HG02571 (cell line): Measurements from ENCODE around the gene BCL2L15.
"Not testable (repeated sequence)": the region's sequence is repeated elsewhere in the genome, so short reads cannot be mapped to it uniquely, and the experiment has no call there.

Experiments
- ATAC-seq: cut with Tn5 transposase; IDR thresholded peaks from one replicate; pipeline ENCODE4 v1.9.1; 2021; ENCODE audit warnings: mild to moderate bottlenecking, moderate library complexity; ENCODE audit not compliant: unreplicated experiment

The BCL2L15 gene

GRCh38 chr1:113872219-113872935, 15.0 kb downstream of the BCL2L15 start:
- peak; percentile 13 for ATAC-seq

DNA sequence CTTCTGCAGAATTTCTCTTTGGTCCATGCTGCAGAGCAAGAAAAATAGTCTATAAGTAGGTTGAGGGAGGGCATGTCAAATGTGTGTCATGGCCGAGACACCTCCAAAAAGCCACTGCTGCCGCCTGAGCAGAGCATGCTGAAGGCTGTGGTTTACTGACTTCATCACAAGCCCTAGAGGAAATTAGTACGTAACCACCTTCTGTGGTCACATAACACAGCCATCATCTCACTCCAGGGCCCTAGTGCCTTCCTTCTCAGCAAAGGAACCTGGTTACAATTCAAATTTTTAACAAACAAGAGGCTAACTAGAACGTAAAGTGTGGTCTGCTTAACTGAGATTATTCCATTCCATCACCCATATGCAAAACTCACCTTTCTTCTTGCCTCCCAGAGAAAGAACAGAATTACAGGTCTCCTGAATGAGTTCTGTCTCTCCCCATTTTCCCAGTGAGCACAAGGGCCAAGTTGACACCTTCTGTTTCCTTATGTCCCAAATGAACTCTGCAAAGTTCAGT, 15.7 kb downstream of the BCL2L15 start, which contains the start of gene PTPN22:
TSS of gene PTPN22 (minus strand) at position 116 of the 517 bp plus-strand sequence.
- peak; percentile 95 for ATAC-seq

GRCh38 chr1:113870778-113871177, 16.6 kb downstream of the BCL2L15 start:
- no peak for ATAC-seq

DNA sequence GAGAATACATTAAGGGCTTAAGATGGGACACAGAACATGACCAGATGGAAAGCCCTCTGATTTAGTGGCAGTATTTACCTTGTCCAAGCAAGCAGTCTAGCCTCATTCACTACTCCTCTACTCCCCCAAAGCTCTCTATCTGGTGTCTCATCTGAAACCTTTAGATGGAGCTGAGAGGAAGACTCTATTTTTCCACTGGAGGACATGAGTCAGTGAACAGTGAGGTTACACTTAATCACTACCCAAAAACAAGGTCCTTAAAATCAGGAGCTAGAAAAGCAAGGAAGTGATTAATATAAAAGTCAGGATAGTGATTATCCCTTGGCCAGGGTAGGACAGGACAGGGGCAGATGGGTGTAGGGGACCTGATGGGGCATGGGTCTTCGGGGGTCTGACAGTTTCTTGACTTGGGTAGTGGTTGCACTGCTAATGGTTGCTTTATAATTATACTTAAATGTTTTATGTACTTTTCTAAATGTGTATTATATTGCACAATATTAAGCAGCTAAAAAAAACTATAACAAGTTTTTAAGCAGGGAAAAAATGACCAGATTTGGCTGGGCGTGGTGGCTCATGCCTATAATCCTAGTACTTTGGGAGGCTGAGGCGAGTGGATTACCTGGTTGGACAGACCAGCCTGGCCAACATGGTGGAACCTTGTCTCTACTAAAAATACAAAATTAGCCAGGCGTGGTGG, 18.8 kb downstream of the BCL2L15 start:
- no peak for ATAC-seq

- ATAC-seq = no peak
Observed at GRCh38 chr1:113861641-113862040, 25.7 kb downstream of the BCL2L15 start.

DNA sequence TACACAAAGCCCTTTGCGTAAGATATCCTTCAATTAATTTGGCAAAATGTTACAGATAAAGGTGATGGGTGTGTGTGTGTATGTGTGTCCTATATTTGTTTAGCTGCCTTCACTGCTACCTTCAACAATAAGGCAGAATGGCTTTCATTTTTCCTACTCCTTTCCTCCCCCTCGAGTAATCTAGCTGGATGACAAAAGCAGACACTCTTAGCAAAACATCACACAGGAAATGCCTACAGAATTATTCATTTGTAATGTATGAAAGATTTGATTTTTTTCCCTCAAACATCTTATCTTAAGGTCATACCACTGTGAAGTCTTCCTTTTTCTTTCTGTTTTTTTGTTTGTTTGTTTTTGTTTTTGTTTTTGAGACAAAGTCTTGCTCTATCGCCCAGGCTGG, 26.5 kb downstream of the BCL2L15 start:
- ATAC-seq = no peak

DNA sequence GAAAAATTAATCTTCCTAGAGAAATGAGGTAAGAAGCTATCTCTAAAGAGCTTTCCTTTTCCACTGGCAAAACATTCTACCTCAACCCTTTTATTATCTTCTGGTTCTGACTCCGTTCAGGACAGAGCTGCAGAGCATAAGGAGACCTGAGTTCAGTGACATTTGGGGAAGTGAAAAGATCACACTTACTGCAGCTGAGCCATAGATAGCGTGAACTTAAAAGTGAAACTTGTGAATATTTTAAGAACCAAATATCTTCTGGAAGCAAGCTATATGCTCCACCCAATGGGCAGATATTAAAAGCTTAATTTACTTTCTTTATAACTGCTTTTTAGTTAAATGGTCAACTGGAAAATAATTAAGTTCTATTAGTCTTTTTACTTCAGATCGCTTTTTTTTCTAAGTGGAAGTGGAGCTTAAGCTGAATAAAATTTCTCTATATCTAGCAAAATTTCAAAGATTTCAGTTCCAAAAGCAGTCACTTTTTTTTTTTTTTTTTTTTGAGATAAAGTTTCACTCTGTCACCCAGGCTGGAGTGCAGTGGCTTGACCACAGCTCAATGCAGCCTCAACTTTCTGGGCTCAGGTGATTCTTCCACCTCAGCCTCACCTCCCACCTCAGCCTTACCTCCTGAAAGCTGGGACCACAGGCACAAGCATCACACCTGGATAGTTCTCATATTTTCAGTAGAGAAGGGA, 27.8 kb downstream of the BCL2L15 start:
- peak; percentile 91 for ATAC-seq

DNA sequence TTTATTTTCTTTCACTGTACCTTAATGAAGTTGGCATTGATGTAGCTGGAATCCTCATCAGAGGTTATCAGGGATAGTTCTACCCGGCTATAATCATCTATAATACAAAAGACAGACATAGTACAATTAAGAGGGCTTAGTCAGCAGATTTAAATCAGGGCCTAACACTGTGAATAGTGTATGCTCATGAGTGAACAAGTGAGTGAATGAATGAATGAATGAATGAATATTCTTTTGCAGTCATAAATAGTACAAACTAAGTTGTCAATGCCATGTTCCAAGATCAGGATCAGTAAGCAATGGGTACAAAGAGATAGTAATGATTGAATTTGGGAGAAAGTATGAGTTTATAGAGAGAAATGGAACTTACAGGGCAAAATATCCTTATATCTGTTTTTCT, 28.4 kb downstream of the BCL2L15 start:
- ATAC-seq = no peak

DNA sequence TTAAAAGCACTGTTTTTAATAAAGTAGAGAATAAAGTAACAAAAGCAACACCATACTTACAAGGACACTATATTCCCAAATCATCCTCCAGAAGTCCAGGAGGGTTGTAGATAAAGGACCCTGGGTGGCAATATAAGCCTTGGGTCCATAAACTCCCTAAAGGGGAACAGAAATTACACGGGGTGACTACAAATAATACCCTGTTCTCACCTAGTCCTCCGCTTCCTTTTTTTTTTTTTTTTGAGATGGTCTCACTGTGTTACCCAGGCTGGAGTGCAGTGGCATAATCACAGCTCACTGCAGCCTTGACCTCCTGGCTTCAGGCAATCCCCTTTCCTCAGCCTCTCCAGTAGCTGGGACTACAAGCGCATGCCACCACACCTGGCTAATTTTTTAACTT, 29.0 kb downstream of the BCL2L15 start:
- no peak for ATAC-seq

- no peak for ATAC-seq
Observed at GRCh38 chr1:113857776-113858175, 29.6 kb downstream of the BCL2L15 start.

GRCh38 chr1:113856401-113856790, 31.0 kb downstream of the BCL2L15 start:
- ATAC-seq = no peak

DNA sequence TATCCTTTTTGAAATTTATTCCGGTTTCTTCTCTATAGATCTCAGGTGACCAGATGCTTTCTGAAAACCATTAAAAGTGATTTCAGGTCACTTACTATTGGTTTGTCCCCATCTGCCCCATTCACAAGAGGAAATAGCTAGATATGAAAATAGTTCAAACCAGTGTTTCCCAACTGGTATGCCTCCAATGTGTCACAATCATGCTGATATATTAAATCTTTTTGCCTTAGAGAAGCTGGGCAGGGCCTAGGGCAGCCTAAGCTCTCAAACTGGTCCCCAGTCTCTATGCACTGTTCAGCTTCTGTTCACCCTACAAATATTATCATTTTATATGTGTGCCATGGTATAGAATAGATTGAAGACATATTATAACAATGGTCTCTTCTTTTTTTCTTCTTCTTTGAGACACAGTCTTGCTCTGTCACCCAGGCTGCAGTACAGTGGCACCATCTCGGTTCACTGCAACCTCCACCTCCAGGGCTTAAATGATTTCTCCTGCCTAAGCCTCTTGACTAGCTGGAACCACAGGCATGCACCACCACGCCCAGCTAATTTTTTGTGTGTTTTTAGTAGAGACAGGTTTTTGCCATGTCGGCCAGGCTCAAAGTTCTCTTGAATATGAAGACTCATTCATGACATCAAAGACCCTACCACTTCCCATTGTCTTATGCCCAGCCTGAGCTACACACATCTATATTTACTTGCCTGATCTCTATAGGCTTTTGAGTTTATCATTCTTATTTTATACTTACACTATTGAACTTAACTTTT, 31.6 kb downstream of the BCL2L15 start:
- ATAC-seq = no peak

GRCh38 chr1:113854234-113854633, 33.1 kb downstream of the BCL2L15 start:
- no peak for ATAC-seq

DNA sequence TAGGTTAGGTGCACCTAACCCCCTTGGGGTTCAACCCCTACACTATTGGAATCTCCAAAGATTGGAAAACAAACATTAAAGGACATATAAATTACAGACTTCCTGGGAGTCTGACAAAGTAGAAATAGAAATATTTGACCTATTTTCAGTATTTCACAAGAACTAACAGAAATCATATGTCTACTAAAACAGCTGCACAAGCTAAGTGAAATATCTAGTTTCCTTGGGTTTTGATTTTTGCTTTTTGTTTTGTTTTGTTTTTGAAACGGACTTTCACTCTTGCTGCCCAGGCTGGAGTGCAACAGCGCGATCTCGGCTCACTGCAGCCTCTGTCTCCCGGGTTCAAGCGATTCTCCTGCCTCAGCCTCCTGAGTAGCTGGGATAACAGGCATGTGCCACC, 34.7 kb downstream of the BCL2L15 start:
- not testable (repeated sequence) for ATAC-seq

- ATAC-seq = no peak
Observed at GRCh38 chr1:113850127-113850796, 37.1 kb downstream of the BCL2L15 start.

DNA sequence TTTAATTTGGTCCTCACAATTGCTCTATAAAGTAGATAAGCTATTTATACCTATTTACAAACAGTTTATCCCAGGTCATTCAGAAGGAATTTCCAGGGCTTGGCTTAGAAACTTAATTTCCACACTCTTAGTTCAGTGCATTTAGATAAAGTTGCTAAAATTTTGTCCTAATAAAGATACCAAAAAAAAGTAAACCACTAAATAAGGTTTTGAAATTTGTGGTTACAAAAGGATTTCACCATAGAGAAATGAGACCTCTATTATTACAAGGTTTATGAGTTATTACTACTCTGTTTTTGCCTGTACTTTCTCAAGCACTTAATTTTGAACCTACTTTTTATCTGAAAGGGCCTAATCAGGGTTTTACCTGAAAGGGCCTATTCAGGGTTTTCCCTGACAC, 38.3 kb downstream of the BCL2L15 start:
- no peak for ATAC-seq

GRCh38 chr1:113846391-113847035, 40.9 kb downstream of the BCL2L15 start:
- no peak for ATAC-seq

- ATAC-seq = no peak
Observed at GRCh38 chr1:113836534-113836933, 50.8 kb downstream of the BCL2L15 start.

DNA sequence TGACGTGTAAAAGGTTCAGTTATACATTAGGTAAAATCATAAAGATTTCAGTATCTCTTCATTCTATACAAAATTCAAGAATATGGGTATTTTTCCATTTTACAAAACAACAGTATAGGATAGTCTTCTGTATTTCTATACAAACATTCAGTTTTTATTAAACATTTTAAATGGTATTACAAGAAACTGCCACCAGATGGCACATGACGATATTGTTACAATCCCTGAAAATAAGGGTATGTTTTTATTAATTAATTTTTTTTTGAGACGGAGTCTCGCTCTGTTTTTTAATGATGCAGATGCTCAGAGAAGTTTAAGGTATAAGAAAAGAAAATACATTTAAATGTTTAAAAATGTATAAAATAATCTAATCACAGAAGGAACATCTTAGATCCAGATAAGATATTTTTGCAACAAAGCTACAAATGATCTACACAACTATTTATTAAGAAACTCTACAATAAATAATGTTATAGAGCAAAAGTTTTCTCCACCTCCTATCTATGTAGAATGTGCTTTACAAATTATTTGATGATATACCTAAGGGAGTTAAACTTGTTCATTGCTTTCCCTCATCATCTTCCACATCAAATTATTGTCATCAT, 51.6 kb downstream of the BCL2L15 start:
- ATAC-seq = no peak
